Neural cell (in vitro differentiated cells): ENCODE data around the gene CHKA. TPM values are rescaled to one million over a fixed set of nuclear protein-coding genes. Genes with fewer than 3 reads are reported as not detected.
A peak's percentile ranks its signal among the peaks of the same experiment; 100 is the strongest.

Experiments
- H2AFZ ChIP-seq: fragments of 200-600, 300-800 bp; sonication (generic), shearing (Covaris generic); 2 replicates; pipeline ENCODE4 v1.6.0; 2014; ENCODE audit warnings: low read depth, mild to moderate bottlenecking, antibody characterized with exemption, low read length, moderate library complexity
- H3F3A ChIP-seq: fragments of 200-600 bp; shearing (Covaris generic); 2 replicates; pipeline ENCODE4 v1.6.1; 2016; ENCODE audit warnings: mild to moderate bottlenecking, moderate library complexity, mixed read lengths, antibody characterized with exemption, low read length; ENCODE audit not compliant: insufficient read depth, poor library complexity, severe bottlenecking
- H3K27ac ChIP-seq: fragments of 200-600, 300-800 bp; sonication (generic), shearing (Covaris generic); 2 replicates; pipeline ENCODE4 v1.5.1; 2014; ENCODE audit warnings: mild to moderate bottlenecking, low read length, moderate library complexity
- H3K27me3 ChIP-seq: fragments of 300-800, 200-600 bp; sonication (generic), shearing (Covaris generic); 2 replicates; pipeline ENCODE4 v1.6.0; 2014; ENCODE audit warnings: mild to moderate bottlenecking, low read depth, low read length, moderate library complexity; ENCODE audit not compliant: insufficient read depth
- H3K36me3 ChIP-seq: fragments of 300-800, 200-600 bp; sonication (generic), shearing (Covaris generic); 2 replicates; pipeline ENCODE4 v1.5.1; 2014; ENCODE audit warnings: mild to moderate bottlenecking, antibody characterized with exemption, low read length, moderate library complexity; ENCODE audit not compliant: insufficient read depth
- H3K4me2 ChIP-seq: fragments of 300-800, 200-600 bp; sonication (generic), shearing (Covaris generic); 2 replicates; pipeline ENCODE4 v1.6.0; 2014; ENCODE audit warnings: mild to moderate bottlenecking, low read length
- H3K4me3 ChIP-seq: fragments of 300-800, 200-600 bp; sonication (generic), shearing (Covaris generic); 2 replicates; pipeline ENCODE4 v1.5.1; 2014; ENCODE audit warnings: mild to moderate bottlenecking, low read length, moderate library complexity
- H3K79me2 ChIP-seq: fragments of 200-600 bp; shearing (Covaris generic); replicated peaks from 2 replicates; pipeline ENCODE4 v1.6.0; 2014; ENCODE audit warnings: mild to moderate bottlenecking, low read length, moderate library complexity; ENCODE audit not compliant: insufficient read depth
- H3K9ac ChIP-seq: fragments of 300-800, 200-600 bp; sonication (generic), shearing (Covaris generic); 2 replicates; pipeline ENCODE4 v1.6.1; 2016; ENCODE audit warnings: mild to moderate bottlenecking, low read length, mixed read lengths
- H3K9me2 ChIP-seq: fragments of 200-600 bp; shearing (Covaris generic); 2 replicates; pipeline ENCODE4 v1.6.1; 2016; ENCODE audit warnings: mild to moderate bottlenecking, low read length, mixed read lengths; ENCODE audit not compliant: insufficient read depth
- H3K9me3 ChIP-seq: fragments of 200-600, 300-800 bp; sonication (generic), shearing (Covaris generic); 2 replicates; pipeline ENCODE4 v1.6.1; 2016; ENCODE audit warnings: mild to moderate bottlenecking, mixed run types, low read length, moderate library complexity, mixed read lengths
- H4K20me1 ChIP-seq: fragments of 200-600 bp; shearing (Covaris generic); 2 replicates; pipeline ENCODE4 v1.6.1; 2016; ENCODE audit warnings: mild to moderate bottlenecking, mixed run types; ENCODE audit not compliant: insufficient read depth
- CTCF ChIP-seq: fragments of 450-650 bp; IDR thresholded peaks from 2 replicates; pipeline ENCODE4 v1.5.1; 2014; ENCODE audit warnings: antibody characterized with exemption, mild to moderate bottlenecking, moderate library complexity; ENCODE audit not compliant: poor library complexity, severe bottlenecking
- EP300 ChIP-seq: fragments of 450-650 bp; conservative IDR thresholded peaks from 2 replicates; pipeline ENCODE4 v1.6.1; 2014; ENCODE audit warnings: antibody characterized with exemption, mild to moderate bottlenecking, moderate library complexity; ENCODE audit not compliant: poor library complexity, severe bottlenecking
- EZH2 ChIP-seq: fragments of 200-600, 300-800 bp; shearing (Covaris generic), sonication (generic); IDR thresholded peaks from 2 replicates; pipeline ENCODE4 v1.6.1; 2014; ENCODE audit warnings: antibody characterized with exemption, low read length, borderline replicate concordance, mild to moderate bottlenecking; ENCODE audit not compliant: insufficient read depth, poor library complexity, severe bottlenecking
- MXI1 ChIP-seq: fragments of 450-650 bp; conservative IDR thresholded peaks from 2 replicates; pipeline ENCODE4 v1.6.1; 2014; ENCODE audit warnings: antibody characterized with exemption, mild to moderate bottlenecking; ENCODE audit not compliant: poor library complexity, severe bottlenecking
- POLR2AphosphoS5 ChIP-seq: IDR thresholded peaks from 2 replicates; pipeline ENCODE4 v1.6.1; 2012
- RAD21 ChIP-seq: fragments of 450-650 bp; conservative IDR thresholded peaks from 2 replicates; pipeline ENCODE4 v1.6.1; 2014; ENCODE audit warnings: antibody characterized with exemption, mild to moderate bottlenecking, moderate library complexity
- REST ChIP-seq: IDR thresholded peaks from 2 replicates; pipeline ENCODE4 v1.6.1; 2012; ENCODE audit warnings: borderline replicate concordance
- SMC3 ChIP-seq: fragments of 450-650 bp; conservative IDR thresholded peaks from 2 replicates; pipeline ENCODE4 v1.6.1; 2014; ENCODE audit warnings: antibody characterized with exemption, mild to moderate bottlenecking, moderate library complexity; ENCODE audit not compliant: poor library complexity
- TAF1 ChIP-seq: IDR thresholded peaks from 2 replicates; pipeline ENCODE4 v1.6.1; 2012; ENCODE audit warnings: low read depth
- polyA plus RNA-seq: library from polyadenylated mRNA; depleted of rRNA; stranded (reverse); fragments of >200 nt; gene quantifications from 2 replicates; pipeline ENCODE4 v1.2.3, GENCODE V29; 2014

Gene CHKA
- polyA plus RNA-seq, 1 donor from 2014 or later, result 90.0 TPM

DNA sequence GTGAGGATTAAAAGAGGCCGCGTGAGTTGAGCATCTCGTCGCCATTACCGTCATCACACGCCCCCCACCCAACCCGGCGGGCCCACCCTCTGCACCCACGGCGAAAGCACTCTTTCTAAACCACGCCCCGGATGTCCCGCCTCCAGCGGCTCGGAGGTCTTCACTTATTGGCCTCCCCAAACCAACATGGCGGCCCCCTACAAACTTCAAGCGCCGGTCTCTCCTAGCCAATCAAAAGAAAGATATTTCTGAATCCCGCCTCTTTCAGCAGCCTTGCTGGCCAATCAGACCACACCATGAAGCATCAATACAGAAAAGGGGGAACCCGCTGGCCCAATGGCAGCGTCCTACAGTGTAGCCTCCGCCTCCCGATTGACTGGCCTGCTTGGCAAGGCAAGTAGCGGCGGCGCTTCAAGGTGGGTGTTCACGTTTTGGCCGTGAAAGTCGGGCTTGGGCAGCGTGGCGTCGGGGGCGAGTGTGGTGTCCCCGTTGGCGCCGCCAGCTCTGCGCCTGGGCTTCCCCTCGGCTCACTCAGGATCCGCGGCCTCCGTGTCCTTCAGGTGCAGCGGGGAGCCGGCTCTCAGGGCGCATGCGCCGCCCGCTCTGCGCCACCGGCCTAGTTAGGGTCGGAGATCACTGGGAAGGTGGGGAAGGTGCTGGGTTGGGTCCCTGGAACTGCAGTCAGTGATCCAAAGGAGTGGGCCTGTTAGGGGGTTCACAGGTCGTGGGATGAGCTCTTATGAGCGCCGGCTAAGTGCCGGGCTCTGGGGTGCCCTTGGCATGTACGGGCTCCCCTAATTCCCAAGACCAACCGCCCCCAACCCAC, 90.7 kb downstream of the CHKA start, which contains the start of gene NDUFS8:
TSS of gene NDUFS8 (plus strand) at position 364 of the 826 bp plus-strand sequence. CDS start 1,471 bp downstream, outside the sequence.
- Histone ChIP-seq H3K27ac (peak within 1 kb of the TSS; percentile 85), H2AFZ (peak within 1 kb of the TSS; percentile 66), H3F3A (no peaks in the 10 kb centered on the region)

More for the DNA sequence above, 90.7 kb downstream of the CHKA start, which contains the start of gene NDUFS8:
- H3K27me3 ChIP-seq, result no peaks in the 10 kb centered on the region
- TF ChIP-seq POLR2AphosphoS5, result peak; percentile 87
- TF ChIP-seq TAF1, result peak; percentile 52
- TF ChIP-seq EZH2, result no peak
- TF ChIP-seq REST, result no peak
- TF ChIP-seq SMC3, result peak; percentile 29
- TF ChIP-seq RAD21, result peak; percentile 38
- no peak for TF ChIP-seq EP300
- peak; percentile 28 for TF ChIP-seq CTCF
- peak; percentile 72 for TF ChIP-seq MXI1
- H3K36me3 ChIP-seq, result no peaks in the 10 kb centered on the region
- H3K9me3 ChIP-seq, result no peaks in the 10 kb centered on the region
- peaks cover 12% of the 10 kb centered on the region for H3K79me2 ChIP-seq
- peak within 1 kb of the TSS; percentile 84 for H3K9ac ChIP-seq
- H3K9me2 ChIP-seq, result no peaks in the 10 kb centered on the region
- peak within 1 kb of the TSS; percentile 59 for H3K4me2 ChIP-seq
- peak within 1 kb of the TSS; percentile 77 for H3K4me3 ChIP-seq
- no peaks in the 10 kb centered on the region for H4K20me1 ChIP-seq
